ENCODE data around the gene CNTN1. TPM values are rescaled to one million over a fixed set of nuclear protein-coding genes. Genes with fewer than 3 reads are reported as not detected.

The CNTN1 gene
- total RNA-seq, 4 donors from 2014 or later, result 44.2 to 65.6 (median 57.6) TPM

DNA sequence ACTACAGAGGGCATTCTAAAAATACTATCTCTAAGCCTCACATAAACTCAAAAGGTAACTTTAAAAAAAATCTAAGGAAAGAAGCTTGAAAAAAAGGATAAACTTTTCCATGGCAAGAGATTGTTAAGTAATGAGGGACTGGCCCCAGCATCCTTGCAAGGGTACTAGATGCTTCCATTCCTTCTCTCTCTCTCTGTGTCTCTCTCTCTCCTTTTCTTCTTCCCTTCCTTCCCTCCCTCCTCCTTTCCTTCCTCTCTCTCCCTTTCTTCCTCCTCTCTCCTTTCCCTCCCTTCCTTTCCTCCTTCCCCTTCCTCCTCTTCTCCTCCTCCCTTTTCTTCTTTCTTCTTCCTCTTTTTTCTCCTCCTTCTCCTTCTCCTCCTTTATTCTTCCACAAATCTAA, 23.8 kb downstream of the CNTN1 start:
- Histone ChIP-seq H3K4me1 (no peaks in the 10 kb centered on the region), H3K27ac (replicated peaks in 1 of 4) (no peak overlapping the region), H3K9me3 (no peaks in the 10 kb centered on the region), H3K36me3 (no peaks in the 10 kb centered on the region), H3K4me3 (no peak overlapping the region), H3K27me3 (no peaks in the 10 kb centered on the region)
- TF ChIP-seq, protein P1, sequence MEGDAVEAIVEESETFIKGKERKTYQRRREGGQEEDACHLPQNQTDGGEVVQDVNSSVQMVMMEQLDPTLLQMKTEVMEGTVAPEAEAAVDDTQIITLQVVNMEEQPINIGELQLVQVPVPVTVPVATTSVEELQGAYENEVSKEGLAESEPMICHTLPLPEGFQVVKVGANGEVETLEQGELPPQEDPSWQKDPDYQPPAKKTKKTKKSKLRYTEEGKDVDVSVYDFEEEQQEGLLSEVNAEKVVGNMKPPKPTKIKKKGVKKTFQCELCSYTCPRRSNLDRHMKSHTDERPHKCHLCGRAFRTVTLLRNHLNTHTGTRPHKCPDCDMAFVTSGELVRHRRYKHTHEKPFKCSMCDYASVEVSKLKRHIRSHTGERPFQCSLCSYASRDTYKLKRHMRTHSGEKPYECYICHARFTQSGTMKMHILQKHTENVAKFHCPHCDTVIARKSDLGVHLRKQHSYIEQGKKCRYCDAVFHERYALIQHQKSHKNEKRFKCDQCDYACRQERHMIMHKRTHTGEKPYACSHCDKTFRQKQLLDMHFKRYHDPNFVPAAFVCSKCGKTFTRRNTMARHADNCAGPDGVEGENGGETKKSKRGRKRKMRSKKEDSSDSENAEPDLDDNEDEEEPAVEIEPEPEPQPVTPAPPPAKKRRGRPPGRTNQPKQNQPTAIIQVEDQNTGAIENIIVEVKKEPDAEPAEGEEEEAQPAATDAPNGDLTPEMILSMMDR (IDR thresholded peaks at IDR 0.05), result no peak
- no peak for TF ChIP-seq POLR2A (IDR thresholded peaks at IDR 0.05; ENCODE audit: low read depth)
- TF ChIP-seq POLR2AphosphoS5 (IDR thresholded peaks at IDR 0.05), result no peak
- TF ChIP-seq EP300 (IDR thresholded peaks at IDR 0.05), result no peak
- intact Hi-C loops (cut with DNase I), result no loop called here
- DNase-seq (ENCODE audit: extremely low spot score), result no peak

DNA sequence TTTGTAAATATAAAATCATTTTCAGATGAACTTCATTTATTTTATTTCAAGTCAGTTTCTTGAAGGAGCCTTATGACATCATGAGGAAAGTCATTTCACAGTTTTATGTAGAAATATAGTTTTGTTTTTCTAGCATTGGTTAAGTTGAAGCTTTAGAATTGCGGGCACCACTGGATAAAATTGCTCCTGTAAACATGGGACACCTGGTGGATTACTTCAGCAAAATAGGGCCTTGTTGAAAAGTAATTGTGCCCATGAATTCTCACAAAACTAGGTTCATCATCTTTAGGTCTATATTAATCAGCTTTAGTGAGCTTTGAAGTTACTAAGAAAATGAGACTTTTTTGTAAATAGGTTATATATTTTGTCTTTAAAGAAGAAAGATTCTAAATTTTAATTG, 25.3 kb downstream of the CNTN1 start:
- DNase-seq (ENCODE audit: extremely low spot score), result no peak
- H3K36me3 ChIP-seq, result no peaks in the 10 kb centered on the region
- intact Hi-C loops (cut with DNase I), result no loop called here
- WGBS, result 82% methylated on average over 1 of the region's 1 CpG
- no peaks in the 10 kb centered on the region for H3K27me3 ChIP-seq
- H3K4me1 ChIP-seq, result no peaks in the 10 kb centered on the region
- H3K9me3 ChIP-seq, result no peaks in the 10 kb centered on the region
- TF ChIP-seq POLR2A (IDR thresholded peaks at IDR 0.05; ENCODE audit: low read depth) (no peak), POLR2AphosphoS5 (IDR thresholded peaks at IDR 0.05) (no peak), EP300 (IDR thresholded peaks at IDR 0.05) (no peak)
- TF ChIP-seq, protein P1 (IDR thresholded peaks at IDR 0.05), result no peak
- H3K4me3 ChIP-seq, result no peak overlapping the region
- H3K27ac ChIP-seq (replicated peaks in 1 of 4), result no peak overlapping the region

DNA sequence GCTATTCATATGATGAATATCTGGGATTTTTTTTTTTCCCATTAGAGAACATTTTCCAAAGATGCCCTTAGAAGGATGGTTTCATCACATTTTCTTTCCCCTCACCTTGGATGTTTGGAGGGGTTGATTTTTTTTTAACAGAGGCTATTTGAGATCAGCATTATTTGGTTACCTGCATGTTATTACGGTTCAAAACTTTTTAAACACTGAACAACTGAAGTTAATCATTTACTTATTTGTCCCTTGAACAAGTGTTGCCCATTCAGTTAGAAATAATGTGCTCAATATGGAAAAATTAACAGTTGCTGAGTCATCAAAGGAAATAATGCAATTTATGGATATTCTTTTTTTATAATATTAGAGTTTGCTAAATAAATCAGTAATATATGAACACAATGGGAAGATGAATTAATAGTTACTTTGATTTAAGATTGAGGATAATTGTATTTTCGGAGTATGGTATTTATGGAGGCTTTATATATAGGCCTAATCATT, 26.7 kb downstream of the CNTN1 start:
- H3K4me3 ChIP-seq, result no peak overlapping the region
- H3K27me3 ChIP-seq, result no peaks in the 10 kb centered on the region
- 87% methylated on average over 2 of the region's 2 CpGs for WGBS
- TF ChIP-seq POLR2AphosphoS5 (IDR thresholded peaks at IDR 0.05) (no peak), POLR2A (IDR thresholded peaks at IDR 0.05; ENCODE audit: low read depth) (no peak), EP300 (IDR thresholded peaks at IDR 0.05) (no peak)
- TF ChIP-seq, protein P1 (IDR thresholded peaks at IDR 0.05), result no peak
- no peaks in the 10 kb centered on the region for H3K4me1 ChIP-seq
- H3K9me3 ChIP-seq, result no peaks in the 10 kb centered on the region
- no peak overlapping the region for H3K27ac ChIP-seq (replicated peaks in 1 of 4)
- no peak for DNase-seq (ENCODE audit: extremely low spot score)
- no peaks in the 10 kb centered on the region for H3K36me3 ChIP-seq
- intact Hi-C loops (cut with DNase I), result no loop called here

DNA sequence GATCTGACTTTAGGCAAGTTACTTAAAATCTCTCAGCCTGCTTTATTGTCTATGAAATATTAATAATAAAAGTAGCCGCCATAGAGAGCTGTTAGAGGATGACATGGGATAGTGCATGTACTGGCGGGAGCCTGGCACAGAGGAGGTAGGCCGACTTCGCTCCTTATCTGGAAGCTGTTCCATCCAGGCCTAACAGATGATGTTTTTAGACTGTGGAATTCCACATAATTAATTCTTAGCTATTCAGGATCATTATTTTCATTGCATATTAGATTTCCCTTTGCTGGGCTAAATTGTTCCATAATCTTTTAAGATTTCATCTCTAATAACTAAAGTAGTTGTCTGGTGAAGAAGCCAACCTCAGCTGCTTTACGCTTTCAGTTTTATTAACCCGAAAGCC, 30.8 kb downstream of the CNTN1 start:
- no peaks in the 10 kb centered on the region for H3K36me3 ChIP-seq
- no peaks in the 10 kb centered on the region for H3K27me3 ChIP-seq
- no peak for DNase-seq (ENCODE audit: extremely low spot score)
- intact Hi-C loops (cut with DNase I), result no loop called here
- H3K27ac ChIP-seq (replicated peaks in 1 of 4), result no peak overlapping the region
- no peak overlapping the region for H3K4me3 ChIP-seq
- H3K4me1 ChIP-seq, result no peaks in the 10 kb centered on the region
- TF ChIP-seq EP300 (IDR thresholded peaks at IDR 0.05) (no peak), POLR2A (IDR thresholded peaks at IDR 0.05; ENCODE audit: low read depth) (no peak), POLR2AphosphoS5 (IDR thresholded peaks at IDR 0.05) (no peak)
- TF ChIP-seq, protein P1 (IDR thresholded peaks at IDR 0.05), result no peak
- H3K9me3 ChIP-seq, result no peaks in the 10 kb centered on the region
- WGBS, result 86% methylated on average over 6 of the region's 6 CpGs

DNA sequence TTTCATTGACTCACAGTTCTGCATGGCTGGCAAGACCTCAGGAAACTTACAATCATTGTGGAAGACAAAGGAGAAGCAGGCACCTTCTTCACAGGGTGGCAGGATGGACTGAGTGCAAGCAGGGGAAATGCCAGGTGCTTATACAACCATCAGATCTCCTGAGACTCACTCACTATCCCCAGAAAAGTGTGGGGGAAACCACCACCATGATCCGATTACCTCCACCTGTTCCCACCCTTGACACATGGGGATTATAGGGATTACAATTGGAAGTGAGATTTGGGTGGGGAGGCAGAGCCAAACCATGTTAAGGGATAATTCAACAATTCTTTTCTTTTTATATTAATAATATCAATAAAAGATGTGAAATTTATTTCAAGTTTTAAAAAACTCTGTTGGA, 34.1 kb downstream of the CNTN1 start:
- intact Hi-C loops (cut with DNase I), result no loop called here
- H3K27ac ChIP-seq (replicated peaks in 1 of 4), result no peak overlapping the region
- no peaks in the 10 kb centered on the region for H3K36me3 ChIP-seq
- no peaks in the 10 kb centered on the region for H3K4me1 ChIP-seq
- H3K9me3 ChIP-seq, result no peaks in the 10 kb centered on the region
- no peak overlapping the region for H3K4me3 ChIP-seq
- 91% methylated on average over 1 of the region's 1 CpG for WGBS
- no peak for TF ChIP-seq POLR2AphosphoS5 (IDR thresholded peaks at IDR 0.05)
- TF ChIP-seq, protein P1 (IDR thresholded peaks at IDR 0.05), result no peak
- DNase-seq (ENCODE audit: extremely low spot score), result no peak
- H3K27me3 ChIP-seq, result no peaks in the 10 kb centered on the region
